GM21619 (cell line): Measurements from ENCODE around the gene B4GALNT1.

ENCODE experiments used
- ATAC-seq: cut with Tn5 transposase; IDR thresholded peaks from one replicate; pipeline ENCODE4 v1.9.1; 2021; ENCODE audit not compliant: unreplicated experiment

The B4GALNT1 gene

GRCh38 chr12:57609781-57610553 is 23.0 kb downstream of the B4GALNT1 start:
- ATAC-seq: no peak

GRCh38 chr12:57609101-57609780 is 23.8 kb downstream of the B4GALNT1 start:
- ATAC-seq: no peak

GRCh38 chr12:57607958-57608663 is 24.9 kb downstream of the B4GALNT1 start:
- no peak for ATAC-seq

GRCh38 chr12:57606821-57607220 is 26.2 kb downstream of the B4GALNT1 start:
- ATAC-seq: no peak

- ATAC-seq: no peak
Measured at GRCh38 chr12:57606399-57606798, 26.6 kb downstream of the B4GALNT1 start.

GRCh38 chr12:57605811-57606311 is 27.1 kb downstream of the B4GALNT1 start:
- ATAC-seq: no peak

GRCh38 chr12:57604992-57605810 is 27.8 kb downstream of the B4GALNT1 start:
- no peak for ATAC-seq

GRCh38 chr12:57604454-57604991 is 28.5 kb downstream of the B4GALNT1 start, which contains the start of gene DTX3:
Gene DTX3 (plus strand): TSS chr12:57604824. CDS start chr12:57606518, 1,694 bp downstream.
- no peak for ATAC-seq

GRCh38 chr12:57603815-57604453 is 29.1 kb downstream of the B4GALNT1 start:
- ATAC-seq: no peak

- no peak for ATAC-seq
Measured at GRCh38 chr12:57603324-57603723, 29.7 kb downstream of the B4GALNT1 start.

GRCh38 chr12:57602544-57602943 is 30.5 kb downstream of the B4GALNT1 start:
- no peak for ATAC-seq

- no peak for ATAC-seq
Measured at GRCh38 chr12:57600395-57600794, 32.6 kb downstream of the B4GALNT1 start.

- ATAC-seq: no peak
Measured at GRCh38 chr12:57593187-57593586, 39.8 kb downstream of the B4GALNT1 start.

- ATAC-seq: no peak
Measured at GRCh38 chr12:57592551-57593165, 40.3 kb downstream of the B4GALNT1 start.

GRCh38 chr12:57591782-57592325 is 41.1 kb downstream of the B4GALNT1 start:
- ATAC-seq: no peak

- peak; percentile 87 for ATAC-seq
Measured at GRCh38 chr12:57590864-57591781, 41.9 kb downstream of the B4GALNT1 start, which contains the start of gene PIP4K2C. Gene PIP4K2C (plus strand): TSS chr12:57591192. CDS start chr12:57591290, 98 bp downstream.

GRCh38 chr12:57590479-57590863 is 42.5 kb downstream of the B4GALNT1 start:
- ATAC-seq: no peak
